Thymus (tissue), 11 donors: ENCODE data around the gene C5. TPM values are rescaled to one million over a fixed set of nuclear protein-coding genes. Genes with fewer than 3 reads are reported as not detected.

ENCODE experiments used
- DNase-seq, 9 donors: peaks; one replicate each; pipeline ENCODE4 v3.0.0-alpha.2; 2013; ENCODE audit warnings: low spot score in 9 of 9, low read depth in 6 of 9, missing footprints in 1 of 9
- H3K27ac ChIP-seq, 2 donors: one replicate each; pipeline ENCODE4 v1.5.1; 2013; ENCODE audit warnings: control low read depth in 1 of 2, low read depth in 1 of 2, low read length in 1 of 2, mild to moderate bottlenecking in 1 of 2, moderate library complexity in 1 of 2
- H3K27me3 ChIP-seq, 2 donors: one replicate each; pipeline ENCODE4 v1.5.1; 2013; ENCODE audit warnings: low read length in 1 of 2; ENCODE audit not compliant: control insufficient read depth in 2 of 2, insufficient read depth in 1 of 2
- H3K36me3 ChIP-seq, 2 donors: one replicate each; pipeline ENCODE4 v1.5.1; 2013; ENCODE audit warnings: low read length in 1 of 2, mild to moderate bottlenecking in 1 of 2, moderate library complexity in 1 of 2; ENCODE audit not compliant: control insufficient read depth in 2 of 2, insufficient read depth in 2 of 2
- H3K4me1 ChIP-seq, 2 donors: one replicate each; pipeline ENCODE4 v1.5.1; 2013; ENCODE audit warnings: low read length in 2 of 2; ENCODE audit not compliant: control insufficient read depth in 2 of 2, insufficient read depth in 2 of 2
- H3K4me3 ChIP-seq, 2 donors: one replicate each; pipeline ENCODE4 v1.5.1; 2013; ENCODE audit warnings: low read length in 2 of 2, control low read depth in 1 of 2, mild to moderate bottlenecking in 1 of 2
- H3K9me3 ChIP-seq, 2 donors: one replicate each; pipeline ENCODE4 v1.5.1; 2013; ENCODE audit warnings: low read length in 1 of 2, mild to moderate bottlenecking in 1 of 2; ENCODE audit not compliant: control insufficient read depth in 2 of 2, insufficient read depth in 1 of 2
- WGBS: extraction: QIAGEN DNeasy Blood & Tissue Kit; methylation state at CpG from one replicate; pipeline ENCODE4 v1.1.7; 2013; 5-methylcytosine and 5-hydroxymethylcytosine counted together
- polyA plus RNA-seq: library from polyadenylated mRNA; stranded (reverse); fragments of 200-250 nt; gene quantifications from one replicate; pipeline ENCODE4 v1.2.3, GENCODE V29; 2013
- total RNA-seq: library from RNA; stranded (reverse); fragments of 120-200 nt; gene quantifications from one replicate; pipeline ENCODE4 v1.2.4, GENCODE V29; 2013
- donor health status: healthy.

The C5 gene
- total and polyA plus RNA-seq, 2 donors = 2.4 TPM

DNA sequence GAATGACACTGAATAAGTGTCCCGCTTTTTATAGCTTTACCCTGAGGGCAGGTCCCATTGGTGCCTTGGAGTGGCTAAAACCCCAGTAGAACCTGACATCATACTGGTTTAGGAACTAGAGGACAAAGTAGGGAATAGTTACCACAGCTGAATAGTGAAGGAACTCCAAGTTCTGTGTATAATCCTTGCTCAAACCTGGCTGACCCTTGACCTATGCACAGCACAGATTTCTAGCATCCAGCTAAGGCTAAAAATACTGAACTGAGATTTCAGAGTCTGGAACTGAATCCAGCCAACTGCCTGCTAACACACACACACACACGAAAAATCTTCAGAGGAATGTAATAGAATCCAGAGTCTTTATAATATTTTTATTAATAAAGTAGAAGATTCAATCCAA, 50.8 kb downstream of the C5 start:
- 98% methylated on average over 2 of the region's 2 CpGs for WGBS
- Histone ChIP-seq H3K36me3 (no peaks in the 10 kb centered on the region), H3K9me3 (no peaks in the 10 kb centered on the region), H3K27ac (no peak overlapping the region), H3K4me1 (no peaks in the 10 kb centered on the region), H3K4me3 (no peak overlapping the region), H3K27me3 (no peaks in the 10 kb centered on the region)
- no peak for DNase-seq

- no peak for DNase-seq
- Histone ChIP-seq H3K27me3 (no peaks in the 10 kb centered on the region), H3K9me3 (no peaks in the 10 kb centered on the region), H3K4me1 (no peaks in the 10 kb centered on the region), H3K27ac (no peak overlapping the region), H3K4me3 (no peak overlapping the region), H3K36me3 (no peaks in the 10 kb centered on the region)
- 98% methylated on average over 2 of the region's 2 CpGs for WGBS
Observed at GRCh38 chr9:120998111-120998510, 52.0 kb downstream of the C5 start.

- Histone ChIP-seq H3K27me3 (no peaks in the 10 kb centered on the region), H3K4me3 (no peak overlapping the region), H3K4me1 (no peaks in the 10 kb centered on the region), H3K9me3 (no peaks in the 10 kb centered on the region), H3K27ac (no peak overlapping the region), H3K36me3 (no peaks in the 10 kb centered on the region)
- DNase-seq = no peak
- 90% methylated on average over 7 of the region's 7 CpGs for WGBS
Observed at GRCh38 chr9:120997502-120997901, 52.6 kb downstream of the C5 start.

GRCh38 chr9:120996409-120996808, 53.7 kb downstream of the C5 start:
- Histone ChIP-seq H3K36me3 (no peaks in the 10 kb centered on the region), H3K9me3 (no peaks in the 10 kb centered on the region), H3K27me3 (no peaks in the 10 kb centered on the region), H3K4me1 (no peaks in the 10 kb centered on the region), H3K27ac (no peak overlapping the region), H3K4me3 (no peak overlapping the region)
- DNase-seq = no peak
- WGBS = 82% methylated on average over 3 of the region's 3 CpGs

- no peak for DNase-seq
- no peaks in the 10 kb centered on the region for H3K9me3 ChIP-seq
- WGBS = 96% methylated on average over 4 of the region's 4 CpGs
- no peaks in the 10 kb centered on the region for H3K4me1 ChIP-seq
- no peak overlapping the region for H3K4me3 ChIP-seq
- no peaks in the 10 kb centered on the region for H3K27me3 ChIP-seq
- H3K27ac ChIP-seq = no peak overlapping the region
- H3K36me3 ChIP-seq = no peaks in the 10 kb centered on the region
Observed at GRCh38 chr9:120989065-120989464, 61.0 kb downstream of the C5 start.

GRCh38 chr9:120985819-120986222, 64.3 kb downstream of the C5 start:
- WGBS = 69% methylated on average over 2 of the region's 2 CpGs
- no peak overlapping the region for H3K4me3 ChIP-seq
- H3K4me1 ChIP-seq = no peaks in the 10 kb centered on the region
- no peaks in the 10 kb centered on the region for H3K36me3 ChIP-seq
- no peak for DNase-seq
- H3K27me3 ChIP-seq = no peaks in the 10 kb centered on the region
- H3K9me3 ChIP-seq = no peaks in the 10 kb centered on the region
- no peak overlapping the region for H3K27ac ChIP-seq

DNA sequence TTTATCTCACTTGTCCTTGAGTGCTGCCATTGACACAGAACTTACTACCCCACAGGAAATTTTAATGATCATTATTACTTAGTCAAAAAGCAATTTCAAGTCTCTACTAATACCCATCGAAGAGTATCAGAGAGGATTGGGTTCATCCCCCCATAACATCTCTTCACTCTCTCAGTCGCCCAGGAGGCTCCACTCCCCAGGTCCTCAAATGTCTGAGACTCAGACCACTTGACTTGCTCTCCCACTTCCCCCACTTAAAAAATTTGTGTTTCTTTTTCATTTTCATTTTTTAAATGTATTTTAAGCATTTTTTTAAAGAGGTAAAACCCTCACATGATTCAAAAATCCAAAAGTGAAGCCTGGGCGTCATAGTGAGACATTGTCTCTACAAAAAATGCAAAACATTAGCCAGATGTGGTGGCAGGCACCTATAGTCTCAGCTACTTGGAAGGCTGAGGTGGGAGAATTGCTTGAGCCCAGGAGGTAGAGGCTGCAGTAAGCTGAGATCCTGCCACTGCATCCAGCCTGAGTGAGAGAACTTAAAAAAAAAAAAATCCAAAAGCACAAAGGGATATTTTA, 66.7 kb downstream of the C5 start:
- H3K9me3 ChIP-seq = no peaks in the 10 kb centered on the region
- no peak for DNase-seq
- H3K27ac ChIP-seq = no peak overlapping the region
- no peaks in the 10 kb centered on the region for H3K27me3 ChIP-seq
- 94% methylated on average over 3 of the region's 3 CpGs for WGBS
- no peaks in the 10 kb centered on the region for H3K4me1 ChIP-seq
- no peaks in the 10 kb centered on the region for H3K36me3 ChIP-seq
- no peak overlapping the region for H3K4me3 ChIP-seq

DNA sequence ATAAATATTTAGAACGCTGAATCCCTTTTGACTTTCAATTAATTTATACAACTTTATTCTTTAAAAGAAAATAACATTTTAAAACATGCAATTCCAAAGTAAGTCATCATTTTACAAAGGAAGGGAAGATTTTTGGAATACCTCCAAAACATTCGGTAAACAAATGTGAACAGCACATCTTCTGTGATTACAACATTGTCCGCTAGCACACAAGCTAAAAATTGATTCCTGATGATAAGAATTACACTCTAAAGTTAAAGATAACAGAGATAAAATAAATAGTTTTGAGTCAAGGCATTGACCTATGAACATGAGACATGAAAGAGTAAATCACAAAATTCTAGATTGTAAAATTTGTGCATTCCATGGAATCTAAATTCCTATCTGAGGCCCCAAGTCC, 67.2 kb downstream of the C5 start:
- 97% methylated on average over 3 of the region's 3 CpGs for WGBS
- Histone ChIP-seq H3K9me3 (no peaks in the 10 kb centered on the region), H3K36me3 (no peaks in the 10 kb centered on the region), H3K27me3 (no peaks in the 10 kb centered on the region), H3K4me3 (no peak overlapping the region), H3K27ac (no peak overlapping the region), H3K4me1 (no peaks in the 10 kb centered on the region)
- DNase-seq = no peak

DNA sequence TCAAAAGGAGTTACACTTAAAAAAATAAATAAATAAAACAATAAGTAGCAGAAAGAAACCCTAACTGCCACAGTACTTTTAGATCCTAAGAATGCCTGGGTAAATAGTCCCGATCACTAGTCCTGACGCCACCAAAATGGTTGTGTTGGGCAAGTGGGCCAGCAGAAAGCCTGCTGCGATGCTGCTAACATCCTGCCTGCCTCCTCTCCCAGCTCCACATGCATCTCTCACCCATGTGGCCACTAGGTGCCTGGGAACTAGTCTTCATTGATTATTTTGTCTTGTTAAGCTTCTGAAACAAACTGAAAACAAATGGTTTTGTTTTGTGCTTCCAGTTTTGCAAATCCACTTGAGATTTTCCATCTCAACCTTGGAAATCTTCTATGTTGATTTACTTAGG, 69.1 kb downstream of the C5 start:
- no peaks in the 10 kb centered on the region for H3K27me3 ChIP-seq
- no peak for DNase-seq
- H3K36me3 ChIP-seq = no peaks in the 10 kb centered on the region
- 95% methylated on average over 3 of the region's 3 CpGs for WGBS
- H3K9me3 ChIP-seq = no peaks in the 10 kb centered on the region
- no peak overlapping the region for H3K4me3 ChIP-seq
- H3K4me1 ChIP-seq = no peaks in the 10 kb centered on the region
- H3K27ac ChIP-seq = no peak overlapping the region

- 97% methylated on average over 8 of the region's 8 CpGs for WGBS
- Histone ChIP-seq H3K27me3 (no peaks in the 10 kb centered on the region), H3K4me3 (no peak overlapping the region), H3K27ac (no peak overlapping the region), H3K9me3 (no peaks in the 10 kb centered on the region), H3K36me3 (no peaks in the 10 kb centered on the region), H3K4me1 (peaks cover under 1 to 8% of the 10 kb centered on the region in 2 donors)
- no peak for DNase-seq
Observed at GRCh38 chr9:120979797-120980196, 70.3 kb downstream of the C5 start.
